IMR-90 (cell line): ENCODE results near the gene MPIG6B. TPM values are rescaled to one million over a fixed set of nuclear protein-coding genes. Genes with fewer than 3 reads are reported as not detected.

Experiments
- CHD1 ChIP-seq: IDR thresholded peaks from 2 replicates; pipeline ENCODE4 v1.6.1; 2012; ENCODE audit warnings: low read depth, low read length, improper control_type of control experiment
- MXI1 ChIP-seq: IDR thresholded peaks from 2 replicates; pipeline ENCODE4 v1.6.1; 2012; ENCODE audit warnings: low read depth, mild to moderate bottlenecking, low read length, moderate library complexity, borderline replicate concordance
- NFE2L2 ChIP-seq: fragments of 150-350 bp; IDR thresholded peaks from 2 replicates; pipeline ENCODE4 v1.6.1; 2016; ENCODE audit warnings: low read depth, mild to moderate bottlenecking, low read length
- RCOR1 ChIP-seq: IDR thresholded peaks from 2 replicates; pipeline ENCODE4 v1.6.1; 2012; ENCODE audit warnings: mild to moderate bottlenecking, low read length, improper control_type of control experiment; ENCODE audit not compliant: insufficient replicate concordance
- RFX5 ChIP-seq: IDR thresholded peaks from 2 replicates; pipeline ENCODE4 v1.8.0; 2012; ENCODE audit warnings: low read depth, mild to moderate bottlenecking, low read length, moderate library complexity
- polyA plus RNA-seq, 3 experiments: library from polyadenylated mRNA; depleted of rRNA; stranded (reverse); fragments of >200 nt; gene quantifications; 2 replicates each; pipeline ENCODE4 v1.2.3, GENCODE V29; 2012; ENCODE audit warnings: low replicate concordance in 1 of 3
- total RNA-seq: library from RNA; depleted of rRNA; stranded (reverse); fragments of >200 nt; gene quantifications from 2 replicates; pipeline ENCODE4 v1.2.3, GENCODE V29; 2012
- TF ChIP-seq, protein P1 (sequence below): fragments of 150-350 bp; IDR thresholded peaks from 2 replicates; pipeline ENCODE4 v1.6.1; 2017; ENCODE audit warnings: mild to moderate bottlenecking, antibody characterized with exemption, low read length, low read depth

MPIG6B gene
- total and polyA plus RNA-seq, 2 of the 4 experiments (the other 2 are of a cell fraction): not detected

DNA sequence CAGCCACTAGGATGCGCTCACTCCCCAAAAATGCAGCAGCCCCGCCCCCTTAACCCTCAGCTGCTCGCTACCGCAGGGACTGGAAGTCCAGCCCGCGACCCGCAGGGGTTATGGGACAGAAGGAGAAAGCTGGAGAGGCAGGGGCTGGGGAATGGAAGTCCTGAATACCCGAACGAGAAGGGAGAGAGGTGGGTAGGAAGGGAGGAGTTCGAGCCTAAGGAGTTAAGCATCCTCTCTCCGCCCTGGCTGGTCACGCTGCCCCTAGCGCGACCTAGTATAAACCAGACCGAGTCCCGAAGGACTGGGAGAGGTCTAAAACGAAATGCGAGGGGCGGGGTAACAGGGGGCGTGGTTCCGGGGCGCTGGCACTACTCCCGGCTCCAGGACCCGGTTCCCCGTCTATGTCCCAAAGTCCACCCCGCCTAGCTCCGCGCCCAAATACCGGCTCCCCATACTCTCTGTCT lies 6.4 kb downstream of the MPIG6B start (continued):
- TF ChIP-seq RCOR1 (no peak), MXI1 (0 out of 2 replicates have a peak, but pooled peaks have one; percentile 37), RFX5 (no peak), NFE2L2 (no peak; the same call in 1 of the 2 replicates), CHD1 (no peak)
- TF ChIP-seq, protein P1, sequence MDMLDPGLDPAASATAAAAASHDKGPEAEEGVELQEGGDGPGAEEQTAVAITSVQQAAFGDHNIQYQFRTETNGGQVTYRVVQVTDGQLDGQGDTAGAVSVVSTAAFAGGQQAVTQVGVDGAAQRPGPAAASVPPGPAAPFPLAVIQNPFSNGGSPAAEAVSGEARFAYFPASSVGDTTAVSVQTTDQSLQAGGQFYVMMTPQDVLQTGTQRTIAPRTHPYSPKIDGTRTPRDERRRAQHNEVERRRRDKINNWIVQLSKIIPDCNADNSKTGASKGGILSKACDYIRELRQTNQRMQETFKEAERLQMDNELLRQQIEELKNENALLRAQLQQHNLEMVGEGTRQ: peak; percentile 39; the same call in 1 of the 2 replicates
